Fibroblast of villous mesenchyme (primary cell): ENCODE measurements around the gene AP4M1. TPM values are rescaled to one million over a fixed set of nuclear protein-coding genes. Genes with fewer than 3 reads are reported as not detected.

Experiments
- DNase-seq: peaks from one replicate; pipeline ENCODE4 v3.0.0-alpha.2; 2010; ENCODE audit warnings: low read depth
- H3K4me3 ChIP-seq: 2 replicates; pipeline ENCODE4 v1.5.1; 2011; ENCODE audit warnings: low read depth, mild to moderate bottlenecking, low read length
- total RNA-seq: library from RNA; depleted of rRNA; stranded (reverse); fragments of >200 nt; gene quantifications from 2 replicates; pipeline ENCODE4 v1.2.3, GENCODE V29; 2012
- TF ChIP-seq, protein P1 (sequence below): IDR thresholded peaks from 2 replicates; pipeline ENCODE4 v1.5.1; 2012; ENCODE audit warnings: low read depth, mild to moderate bottlenecking, low read length; ENCODE audit not compliant: insufficient read depth

Gene AP4M1
- total RNA-seq, 1 donor, result 16.4 TPM

DNA sequence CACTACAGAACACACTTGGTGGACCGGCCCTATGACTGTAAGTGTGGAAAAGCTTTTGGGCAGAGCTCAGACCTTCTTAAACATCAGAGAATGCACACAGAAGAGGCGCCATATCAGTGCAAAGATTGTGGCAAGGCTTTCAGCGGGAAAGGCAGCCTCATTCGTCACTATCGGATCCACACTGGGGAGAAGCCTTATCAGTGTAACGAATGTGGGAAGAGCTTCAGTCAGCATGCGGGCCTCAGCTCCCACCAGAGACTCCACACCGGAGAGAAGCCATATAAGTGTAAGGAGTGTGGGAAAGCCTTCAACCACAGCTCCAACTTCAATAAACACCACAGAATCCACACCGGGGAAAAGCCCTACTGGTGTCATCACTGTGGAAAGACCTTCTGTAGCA is 37.3 kb upstream of the AP4M1 start:
- DNase-seq, result no peak
- TF ChIP-seq, protein P1, sequence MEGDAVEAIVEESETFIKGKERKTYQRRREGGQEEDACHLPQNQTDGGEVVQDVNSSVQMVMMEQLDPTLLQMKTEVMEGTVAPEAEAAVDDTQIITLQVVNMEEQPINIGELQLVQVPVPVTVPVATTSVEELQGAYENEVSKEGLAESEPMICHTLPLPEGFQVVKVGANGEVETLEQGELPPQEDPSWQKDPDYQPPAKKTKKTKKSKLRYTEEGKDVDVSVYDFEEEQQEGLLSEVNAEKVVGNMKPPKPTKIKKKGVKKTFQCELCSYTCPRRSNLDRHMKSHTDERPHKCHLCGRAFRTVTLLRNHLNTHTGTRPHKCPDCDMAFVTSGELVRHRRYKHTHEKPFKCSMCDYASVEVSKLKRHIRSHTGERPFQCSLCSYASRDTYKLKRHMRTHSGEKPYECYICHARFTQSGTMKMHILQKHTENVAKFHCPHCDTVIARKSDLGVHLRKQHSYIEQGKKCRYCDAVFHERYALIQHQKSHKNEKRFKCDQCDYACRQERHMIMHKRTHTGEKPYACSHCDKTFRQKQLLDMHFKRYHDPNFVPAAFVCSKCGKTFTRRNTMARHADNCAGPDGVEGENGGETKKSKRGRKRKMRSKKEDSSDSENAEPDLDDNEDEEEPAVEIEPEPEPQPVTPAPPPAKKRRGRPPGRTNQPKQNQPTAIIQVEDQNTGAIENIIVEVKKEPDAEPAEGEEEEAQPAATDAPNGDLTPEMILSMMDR, result no peak
- no peak overlapping the region for H3K4me3 ChIP-seq

DNA sequence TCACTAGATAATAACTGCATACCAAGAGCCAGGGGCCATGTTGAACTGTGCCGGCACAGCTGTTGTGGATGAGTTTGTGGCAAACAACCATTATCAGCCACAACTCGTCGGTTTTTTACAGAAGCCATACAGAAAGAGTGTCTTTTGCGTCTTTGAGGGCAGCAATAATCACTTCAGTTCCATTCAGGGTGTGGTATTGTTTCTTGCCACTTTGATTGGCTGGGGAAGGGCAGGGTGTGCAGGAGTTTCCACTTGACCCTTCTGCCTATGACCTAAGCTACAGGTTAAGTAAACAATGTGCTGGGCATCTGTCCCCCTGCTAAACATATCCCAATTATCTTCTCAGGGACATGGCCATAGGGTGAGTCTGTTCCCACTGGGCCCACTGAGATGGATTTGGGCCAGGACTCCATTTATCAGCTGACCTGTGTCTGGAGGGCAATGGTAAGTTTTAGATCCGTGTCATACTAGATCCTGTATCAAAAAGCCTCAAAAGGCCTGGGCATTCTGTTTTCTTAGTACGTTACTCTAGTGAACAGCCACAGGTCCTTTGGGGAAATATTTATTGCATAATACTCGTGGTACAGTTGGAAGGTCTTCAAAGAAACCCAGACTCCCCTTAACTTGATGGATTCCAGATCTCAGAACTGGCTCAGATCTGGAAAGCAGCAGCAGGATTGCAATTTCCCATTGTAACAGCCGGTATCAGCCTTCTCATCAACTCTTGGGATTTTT is 35.8 kb upstream of the AP4M1 start:
- DNase-seq, result peak; percentile 99
- TF ChIP-seq, protein P1, result no peak

DNA sequence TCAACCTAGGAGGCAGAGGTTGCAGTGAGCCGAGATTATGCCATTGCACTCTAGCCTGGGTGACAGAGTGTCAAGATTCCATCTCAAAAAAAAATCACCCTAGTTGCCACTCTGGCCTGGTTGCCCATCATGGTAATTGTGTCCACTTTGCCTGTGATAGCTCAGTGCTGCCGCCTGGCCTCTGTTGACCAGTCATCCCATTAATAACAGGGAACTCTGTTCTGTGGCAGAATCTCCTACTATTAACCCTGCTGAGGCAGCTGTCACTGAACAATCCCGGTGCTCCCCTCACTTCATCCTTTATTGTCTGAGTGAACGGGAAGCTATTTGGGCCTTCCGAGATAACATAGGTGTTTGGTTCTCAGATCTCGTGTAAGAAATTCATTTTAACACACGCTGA is 34.5 kb upstream of the AP4M1 start:
- no peak overlapping the region for H3K4me3 ChIP-seq
- no peak for DNase-seq
- TF ChIP-seq, protein P1, result no peak

More for the DNA sequence above, 35.8 kb upstream of the AP4M1 start:
- no peak overlapping the region for H3K4me3 ChIP-seq

DNA sequence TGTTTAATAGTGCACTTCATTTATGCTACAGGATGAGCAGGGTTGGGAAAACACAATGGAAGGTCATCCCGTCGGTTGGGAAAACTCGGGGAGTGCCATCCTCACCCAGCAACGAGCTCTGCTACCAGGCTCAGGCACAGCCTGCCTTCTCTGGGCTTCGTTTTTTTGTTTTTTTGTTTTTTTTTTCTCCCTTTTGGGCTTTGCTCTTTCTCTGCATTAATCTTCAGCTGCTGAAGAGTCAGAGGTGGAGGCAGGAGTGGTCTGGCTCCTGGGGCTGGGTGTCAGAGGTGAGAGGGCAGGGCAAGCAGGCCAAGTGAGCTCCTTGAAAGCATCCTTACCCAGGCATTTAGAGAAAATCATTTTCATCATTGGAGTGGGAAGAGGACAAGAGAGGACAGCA is 31.5 kb upstream of the AP4M1 start:
- TF ChIP-seq, protein P1, result no peak
- DNase-seq, result no peak
- H3K4me3 ChIP-seq, result no peak overlapping the region

DNA sequence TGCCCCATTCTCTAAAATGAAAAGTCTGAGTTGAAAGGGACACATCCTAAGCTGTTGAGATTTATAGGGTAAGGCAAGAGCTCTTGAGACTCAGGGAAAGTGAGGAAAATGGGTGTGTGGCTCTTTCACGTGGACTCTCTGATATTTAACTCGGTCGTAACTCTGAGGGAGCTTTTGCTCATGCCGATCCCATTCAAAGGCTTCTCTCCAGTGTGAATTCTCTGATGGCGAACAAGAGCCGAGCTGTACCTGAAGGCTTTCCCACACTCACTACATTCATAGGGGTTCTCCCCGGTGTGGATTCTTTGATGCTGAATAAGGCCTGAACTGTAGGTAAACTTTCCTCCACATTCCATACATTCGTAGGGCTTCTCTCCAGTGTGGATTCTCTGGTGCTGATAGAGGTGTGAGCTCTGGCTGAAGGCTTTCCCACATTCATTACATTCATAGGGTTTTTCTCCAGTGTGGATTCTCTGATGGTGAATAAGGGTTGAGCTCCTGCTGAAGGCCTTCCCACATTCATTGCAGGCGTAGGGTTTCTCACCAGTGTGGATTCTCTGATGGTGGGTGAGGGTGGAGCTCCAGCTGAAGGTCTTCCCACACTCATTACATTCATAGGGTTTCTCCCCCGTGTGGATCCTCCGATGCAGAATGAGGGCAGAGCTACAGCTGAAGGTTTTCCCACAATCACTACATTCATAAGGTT is 30.3 kb upstream of the AP4M1 start:
- no peak for DNase-seq
- no peak overlapping the region for H3K4me3 ChIP-seq
- TF ChIP-seq, protein P1, result no peak

DNA sequence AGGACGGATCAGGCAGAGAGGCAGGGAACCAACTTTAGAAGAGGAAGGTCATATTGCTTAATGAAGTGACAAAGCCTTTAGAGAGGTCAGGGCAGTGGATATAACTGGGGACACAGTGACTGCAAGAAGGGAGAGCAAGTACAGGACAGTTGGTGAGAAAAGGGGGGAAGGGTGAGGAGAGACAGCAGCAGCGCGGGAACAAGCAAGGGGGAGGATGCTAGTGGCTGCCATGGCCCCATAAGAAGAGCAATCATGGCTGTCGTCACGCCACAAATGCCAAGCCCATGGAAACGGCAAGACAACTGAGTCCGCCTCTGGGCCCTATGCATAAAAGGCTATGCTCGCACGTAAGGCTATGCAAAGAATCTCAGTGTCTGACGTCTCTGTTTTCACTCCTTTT is 29.0 kb upstream of the AP4M1 start:
- no peak for DNase-seq
- H3K4me3 ChIP-seq, result no peak overlapping the region
- TF ChIP-seq, protein P1, result no peak
